HepG2 (cell line): ENCODE results near the gene ITIH2. TPM values are rescaled to one million over a fixed set of nuclear protein-coding genes. Genes with fewer than 3 reads are reported as not detected.

Source experiments
- ATAC-seq: fragments of 200-7000 bp; cut with Tn5 transposase; 3 replicates; pipeline ENCODE4 v1.9.1; 2020; ENCODE audit warnings: mild to moderate bottlenecking, moderate library complexity
- BruUV-seq: library from RNA; stranded (reverse); fragments of 400-500 nt; replicated peaks from 2 replicates; lab custom pipeline; 2021; lab: Mats Ljungman, UMichigan
- CTCF ChIA-PET: fragments of 300-600 bp; formaldehyde crosslinking; extraction: SDS; loops from one replicate; lab custom pipeline; 2021; ENCODE audit warnings: low total read pairs, inconsistent platforms, low intra/inter-chr PET ratio; lab: Yijun Ruan, JAX
- POLR2A ChIA-PET: fragments of 350-600 bp; sonication (Branson Sonifier 250); formaldehyde crosslinking; loops from one replicate; lab custom pipeline; 2020; ENCODE audit warnings: antibody characterized with exemption, inconsistent platforms; lab: Yijun Ruan, JAX
- DNase-seq: peaks from one replicate; pipeline ENCODE4 v3.0.0-alpha.2; 2015; ENCODE audit warnings: low spot score
- FAIRE-seq: peaks from 3 replicates; lab custom pipeline; 2011; peaks lifted over from hg19 to GRCh38; lab: Jason Lieb, UNC
- H2AFZ ChIP-seq: one replicate; pipeline ENCODE4 v1.6.1; 2011; ENCODE audit warnings: low read length, inconsistent platforms
- H3K27ac ChIP-seq: fragments of 300-600 bp; 3 replicates; pipeline ENCODE4 v1.8.0; 2011; ENCODE audit warnings: mixed run types, mild to moderate bottlenecking, mixed read lengths, low read length, inconsistent platforms; ENCODE audit not compliant: insufficient read depth; ENCODE audit errors: extremely low read length
- H3K27me3 ChIP-seq, 2 experiments: fragments of 200-600 bp in 1 of 2; 2 replicates in 1 of 2; 3 replicates in 1 of 2; pipeline versions ENCODE4 v1.6.0 to v1.8.0; 2011; ENCODE audit warnings: low read length in 2 of 2, mild to moderate bottlenecking in 2 of 2, moderate library complexity in 2 of 2, inconsistent platforms in 1 of 2; ENCODE audit not compliant: insufficient read depth in 2 of 2, control insufficient read depth in 1 of 2
- H3K36me3 ChIP-seq, 2 experiments: fragments of 200-600 bp in 1 of 2; replicated peaks in 1 of 2; 2 replicates in 1 of 2; 3 replicates in 1 of 2; pipeline versions ENCODE4 v1.5.1 to v1.8.0; 2011; ENCODE audit warnings: low read length in 2 of 2, inconsistent platforms in 1 of 2; ENCODE audit not compliant: insufficient read depth in 2 of 2, control insufficient read depth in 1 of 2
- H3K4me1 ChIP-seq: 2 replicates; pipeline ENCODE4 v1.5.1; 2012; ENCODE audit warnings: low read length, inconsistent platforms; ENCODE audit not compliant: insufficient read depth
- H3K4me2 ChIP-seq: 2 replicates; pipeline ENCODE4 v1.6.0; 2011; ENCODE audit warnings: low read depth, low read length, inconsistent platforms
- H3K4me3 ChIP-seq, 3 experiments: fragments of 200-600 bp in 1 of 3; sonication (generic), shearing (Covaris generic) in 1 of 3; replicated peaks in 1 of 3; 2 replicates each; pipeline ENCODE4 v1.5.1; 2011 to 2016; ENCODE audit warnings: low read length in 3 of 3, inconsistent platforms in 2 of 3, low read depth in 2 of 3, mild to moderate bottlenecking in 2 of 3, control low read depth in 1 of 3, mixed read lengths in 1 of 3; ENCODE audit not compliant: insufficient read depth in 1 of 3
- H3K79me2 ChIP-seq: one replicate; pipeline ENCODE4 v1.6.1; 2011; ENCODE audit warnings: low read length, inconsistent platforms; ENCODE audit not compliant: insufficient read depth
- H3K9ac ChIP-seq: 2 replicates; pipeline ENCODE4 v1.6.0; 2011; ENCODE audit warnings: mild to moderate bottlenecking, low read depth, low read length, inconsistent platforms; ENCODE audit not compliant: insufficient read depth
- H3K9me3 ChIP-seq: 2 replicates; pipeline ENCODE4 v1.5.1; 2012; ENCODE audit warnings: mild to moderate bottlenecking, low read length
- H4K20me1 ChIP-seq: 2 replicates; pipeline ENCODE4 v1.6.0; 2011; ENCODE audit warnings: inconsistent platforms, mild to moderate bottlenecking, low read length, moderate library complexity; ENCODE audit not compliant: insufficient read depth
- ELF4 ChIP-seq: sonication (generic); formaldehyde crosslinking; IDR thresholded peaks from 2 replicates; pipeline ENCODE4 v1.5.0; 2020; ENCODE audit warnings: missing genetic modification reagents, mild to moderate bottlenecking, moderate library complexity, borderline replicate concordance
- MIER3 ChIP-seq: IDR thresholded peaks from 2 replicates; pipeline ENCODE4 v1.6.1; 2016; ENCODE audit warnings: missing compliant biosample characterization, borderline replicate concordance
- ZFY ChIP-seq: sonication (generic); formaldehyde crosslinking; IDR thresholded peaks from 2 replicates; pipeline ENCODE4 v1.4.0; 2020; ENCODE audit warnings: missing genetic modification reagents
- ZNF20 ChIP-seq: sonication (generic); formaldehyde crosslinking; IDR thresholded peaks from 2 replicates; pipeline ENCODE4 v1.4.0; 2020; ENCODE audit warnings: mild to moderate bottlenecking, moderate library complexity, missing genetic modification reagents
- ZNF333 ChIP-seq: sonication (generic); formaldehyde crosslinking; IDR thresholded peaks from 2 replicates; pipeline ENCODE4 v1.4.0; 2020; ENCODE audit warnings: mild to moderate bottlenecking, missing genetic modification reagents, borderline replicate concordance
- ZNF430 ChIP-seq: sonication (generic); formaldehyde crosslinking; IDR thresholded peaks from 2 replicates; pipeline ENCODE4 v1.9.0; 2021; ENCODE audit warnings: mild to moderate bottlenecking, missing genetic modification reagents
- ZNF615 ChIP-seq: sonication (generic); formaldehyde crosslinking; IDR thresholded peaks from 2 replicates; pipeline ENCODE4 v1.5.0; 2020; ENCODE audit warnings: mild to moderate bottlenecking, missing genetic modification reagents, borderline replicate concordance
- ZNF776 ChIP-seq: sonication (generic); formaldehyde crosslinking; IDR thresholded peaks from 2 replicates; pipeline ENCODE4 v1.4.0; 2020; ENCODE audit warnings: mild to moderate bottlenecking, missing genetic modification reagents
- WGBS: methylation state at CpG from one replicate; pipeline ENCODE4 v1.1.6; 2017; ENCODE audit warnings: low lambda C conversion rate; 5-methylcytosine and 5-hydroxymethylcytosine counted together
- in situ Hi-C: cut with HindIII; loops from 2 replicates; pipeline ENCODE4 v1.10.0; 2017; ENCODE audit warnings: low pct_unique_long_range_greater_than_20kb; ENCODE audit not compliant: extremely low pct_ligation_motif_present
- intact Hi-C: fragments of 100-400 bp; cut with micrococcal nuclease; formaldehyde crosslinking; loops from one replicate; pipeline ENCODE4 v1.10.0; 2022; ENCODE audit not compliant: unreplicated experiment
- polyA plus RNA-seq, 8 experiments: library from polyadenylated mRNA; depleted of rRNA in 3 of 8; stranded (reverse) in 7 of 8; unstranded in 1 of 8; fragments of >200 nt; fragmentation: Illumina TruSeq in 4 of 8; extraction: Trizol in 4 of 8; gene quantifications; 2 replicates each; pipeline versions ENCODE4 v1.2.1 to v1.2.3, GENCODE V29; 2011 to 2016; ENCODE audit warnings: low read depth in 4 of 8, missing spikeins in 1 of 8, mixed read lengths in 1 of 8; ENCODE audit not compliant: insufficient read depth in 1 of 8
- total RNA-seq, 5 experiments: library from RNA; depleted of rRNA; stranded (reverse); fragments of >200 nt; fragmentation: Illumina TruSeq; extraction: Trizol; gene quantifications; 2 replicates each; pipeline ENCODE4 v1.2.3, GENCODE V29; 2016; ENCODE audit warnings: low read depth in 1 of 5
- TF ChIP-seq, protein P1 (sequence below): sonication (generic); formaldehyde crosslinking; IDR thresholded peaks from 2 replicates; pipeline ENCODE4 v1.5.1; 2020; ENCODE audit warnings: mild to moderate bottlenecking, missing genetic modification reagents, moderate library complexity
- TF ChIP-seq, protein P2 (sequence below): sonication (generic); formaldehyde crosslinking; IDR thresholded peaks from 2 replicates; pipeline ENCODE4 v1.4.0; 2020; ENCODE audit warnings: missing genetic modification reagents

ITIH2 gene
- total and polyA plus RNA-seq, 2 of the 13 experiments (the other 11 are each of a cell fraction or from before 2014, with no cell fraction given): 1,197 to 1,427 TPM

GRCh38 chr10:7787857-7788638 lies 84.9 kb downstream of the ITIH2 start, which contains the start of the genes ATP5F1C and KIN (continued):
- TF ChIP-seq ELF4 (CRISPR knock-in tag) (no peak), ZFY (CRISPR knock-in tag) (peak; percentile 98), MIER3 (CRISPR knock-in tag) (no peak)

- TSS peak; percentile 48 for BruUV-seq
- peak; percentile 54 for ATAC-seq
- no peak for TF ChIP-seq ZNF615
- TF ChIP-seq, protein P1, sequence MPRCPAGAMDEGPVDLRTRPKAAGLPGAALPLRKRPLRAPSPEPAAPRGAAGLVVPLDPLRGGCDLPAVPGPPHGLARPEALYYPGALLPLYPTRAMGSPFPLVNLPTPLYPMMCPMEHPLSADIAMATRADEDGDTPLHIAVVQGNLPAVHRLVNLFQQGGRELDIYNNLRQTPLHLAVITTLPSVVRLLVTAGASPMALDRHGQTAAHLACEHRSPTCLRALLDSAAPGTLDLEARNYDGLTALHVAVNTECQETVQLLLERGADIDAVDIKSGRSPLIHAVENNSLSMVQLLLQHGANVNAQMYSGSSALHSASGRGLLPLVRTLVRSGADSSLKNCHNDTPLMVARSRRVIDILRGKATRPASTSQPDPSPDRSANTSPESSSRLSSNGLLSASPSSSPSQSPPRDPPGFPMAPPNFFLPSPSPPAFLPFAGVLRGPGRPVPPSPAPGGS: 0 out of 2 replicates have a peak, but pooled peaks have one; percentile 5
- peak; percentile 49; the same call in 1 of the 2 replicates for TF ChIP-seq ZNF20 (CRISPR knock-in tag)
- no peak for TF ChIP-seq ZNF776
- TF ChIP-seq ZNF333 (CRISPR knock-in tag): no peak
- TF ChIP-seq, protein P2, sequence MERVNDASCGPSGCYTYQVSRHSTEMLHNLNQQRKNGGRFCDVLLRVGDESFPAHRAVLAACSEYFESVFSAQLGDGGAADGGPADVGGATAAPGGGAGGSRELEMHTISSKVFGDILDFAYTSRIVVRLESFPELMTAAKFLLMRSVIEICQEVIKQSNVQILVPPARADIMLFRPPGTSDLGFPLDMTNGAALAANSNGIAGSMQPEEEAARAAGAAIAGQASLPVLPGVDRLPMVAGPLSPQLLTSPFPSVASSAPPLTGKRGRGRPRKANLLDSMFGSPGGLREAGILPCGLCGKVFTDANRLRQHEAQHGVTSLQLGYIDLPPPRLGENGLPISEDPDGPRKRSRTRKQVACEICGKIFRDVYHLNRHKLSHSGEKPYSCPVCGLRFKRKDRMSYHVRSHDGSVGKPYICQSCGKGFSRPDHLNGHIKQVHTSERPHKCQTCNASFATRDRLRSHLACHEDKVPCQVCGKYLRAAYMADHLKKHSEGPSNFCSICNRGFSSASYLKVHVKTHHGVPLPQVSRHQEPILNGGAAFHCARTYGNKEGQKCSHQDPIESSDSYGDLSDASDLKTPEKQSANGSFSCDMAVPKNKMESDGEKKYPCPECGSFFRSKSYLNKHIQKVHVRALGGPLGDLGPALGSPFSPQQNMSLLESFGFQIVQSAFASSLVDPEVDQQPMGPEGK (CRISPR knock-in tag): 0 out of 2 replicates have a peak, but pooled peaks have one; percentile 9
- 0 out of 2 replicates have a peak, but pooled peaks have one; percentile 41 for TF ChIP-seq ZNF430
Measured at GRCh38 chr10:7788639-7789286, 85.6 kb downstream of the ITIH2 start.

More at GRCh38 chr10:7788639-7789286, 85.6 kb downstream of the ITIH2 start:
- CTCF ChIA-PET: no interaction called here
- WGBS: 1% methylated on average over 14 of the region's 25 CpGs
- no peaks in the 10 kb centered on the region for H3K9me3 ChIP-seq
- peaks cover 96% of the 10 kb centered on the region for H3K79me2 ChIP-seq
- H3K4me1 ChIP-seq: peaks cover 65% of the 10 kb centered on the region
- H3K27me3 ChIP-seq: no peaks in the 10 kb centered on the region; a peak in 1 of 5 replicates
- peak overlapping the region; percentile 77 for H3K4me2 ChIP-seq
- H3K4me3 ChIP-seq: peak overlapping the region; percentile 72 to 99 (median 96)
- DNase-seq: peak; percentile 28
- peaks cover 49% of the 10 kb centered on the region for H4K20me1 ChIP-seq
- intact Hi-C loops (loop anchor here (2.0 to 10.0 kb wide), 2 partner anchors 30 to 1516 kb away; partner anchors contain the start of gene TAF3), in situ Hi-C loops (no loop called here)
- H2AFZ ChIP-seq: no peak overlapping the region
- H3K36me3 ChIP-seq: peaks cover 1 to 12% of the 10 kb centered on the region in 2 experiments; a peak in 3 of 5 replicates
- POLR2A ChIA-PET: interaction anchor here (0.7 to 3.5 kb wide), 17 partner anchors 10 to 263 kb away, joined by 3 to 56 read pairs (median 6); partner anchors contain the start of genes ITIH2 and TAF3
- peak overlapping the region; percentile 87 for H3K27ac ChIP-seq
- no peak for FAIRE-seq
- H3K9ac ChIP-seq: peak overlapping the region; percentile 97
